Measurements from ENCODE around the gene BMS1. TPM values are rescaled to one million over a fixed set of nuclear protein-coding genes. Genes with fewer than 3 reads are reported as not detected.

Gene BMS1
- total RNA-seq, 2 donors from 2014 or later: 8.8 to 18.7 TPM

- TF ChIP-seq, protein P1, sequence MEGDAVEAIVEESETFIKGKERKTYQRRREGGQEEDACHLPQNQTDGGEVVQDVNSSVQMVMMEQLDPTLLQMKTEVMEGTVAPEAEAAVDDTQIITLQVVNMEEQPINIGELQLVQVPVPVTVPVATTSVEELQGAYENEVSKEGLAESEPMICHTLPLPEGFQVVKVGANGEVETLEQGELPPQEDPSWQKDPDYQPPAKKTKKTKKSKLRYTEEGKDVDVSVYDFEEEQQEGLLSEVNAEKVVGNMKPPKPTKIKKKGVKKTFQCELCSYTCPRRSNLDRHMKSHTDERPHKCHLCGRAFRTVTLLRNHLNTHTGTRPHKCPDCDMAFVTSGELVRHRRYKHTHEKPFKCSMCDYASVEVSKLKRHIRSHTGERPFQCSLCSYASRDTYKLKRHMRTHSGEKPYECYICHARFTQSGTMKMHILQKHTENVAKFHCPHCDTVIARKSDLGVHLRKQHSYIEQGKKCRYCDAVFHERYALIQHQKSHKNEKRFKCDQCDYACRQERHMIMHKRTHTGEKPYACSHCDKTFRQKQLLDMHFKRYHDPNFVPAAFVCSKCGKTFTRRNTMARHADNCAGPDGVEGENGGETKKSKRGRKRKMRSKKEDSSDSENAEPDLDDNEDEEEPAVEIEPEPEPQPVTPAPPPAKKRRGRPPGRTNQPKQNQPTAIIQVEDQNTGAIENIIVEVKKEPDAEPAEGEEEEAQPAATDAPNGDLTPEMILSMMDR (IDR thresholded peaks at IDR 0.05): no peak
- no peak for DNase-seq (ENCODE audit: low spot score)
Observed at GRCh38 chr10:42874713-42875387, 92.3 kb downstream of the BMS1 start.

DNA sequence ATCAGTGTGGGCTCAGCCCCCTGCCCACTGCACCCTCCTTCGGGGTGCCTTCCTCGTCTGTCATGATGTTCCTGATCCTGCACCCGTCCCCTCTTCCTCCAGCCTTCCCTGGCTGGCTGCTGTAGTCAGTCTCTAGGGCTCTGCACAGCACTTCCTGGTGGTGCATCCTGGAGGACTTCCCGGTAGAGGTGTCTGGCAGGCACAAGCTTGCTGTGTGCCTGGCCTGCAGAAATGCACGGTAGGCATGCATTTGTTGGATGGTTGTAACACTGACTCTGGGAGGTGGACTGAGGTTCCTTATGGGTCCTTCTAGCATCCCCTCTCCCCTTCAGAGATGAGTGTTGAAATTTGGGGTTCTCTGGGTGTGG lies 92.8 kb downstream of the BMS1 start:
- TF ChIP-seq, protein P1 (IDR thresholded peaks at IDR 0.05): no peak
- DNase-seq (ENCODE audit: low spot score): no peak
- no peak overlapping the region for H3K27ac ChIP-seq
- H3K27me3 ChIP-seq (replicated peaks; ENCODE audit: insufficient read depth): no peaks in the 10 kb centered on the region
- no peaks in the 10 kb centered on the region for H3K36me3 ChIP-seq
- no peak overlapping the region for H3K4me3 ChIP-seq
- no peaks in the 10 kb centered on the region for H3K4me1 ChIP-seq (ENCODE audit: control insufficient read depth in 1 of 2, low read depth in 2 of 2)
- ATAC-seq (ENCODE audit: insufficient number of reproducible peaks, low FRiP score, low read depth): no peak
- no peaks in the 10 kb centered on the region for H3K9me3 ChIP-seq

More at GRCh38 chr10:42874713-42875387, 92.3 kb downstream of the BMS1 start:
- no peak overlapping the region for H3K27ac ChIP-seq
- no peak for ATAC-seq (ENCODE audit: insufficient number of reproducible peaks, low FRiP score, low read depth)
- no peaks in the 10 kb centered on the region for H3K36me3 ChIP-seq
- H3K27me3 ChIP-seq (replicated peaks; ENCODE audit: insufficient read depth): no peaks in the 10 kb centered on the region
- H3K9me3 ChIP-seq: no peaks in the 10 kb centered on the region
- no peaks in the 10 kb centered on the region for H3K4me1 ChIP-seq (ENCODE audit: control insufficient read depth in 1 of 2, low read depth in 2 of 2)
- H3K4me3 ChIP-seq: no peak overlapping the region

DNA sequence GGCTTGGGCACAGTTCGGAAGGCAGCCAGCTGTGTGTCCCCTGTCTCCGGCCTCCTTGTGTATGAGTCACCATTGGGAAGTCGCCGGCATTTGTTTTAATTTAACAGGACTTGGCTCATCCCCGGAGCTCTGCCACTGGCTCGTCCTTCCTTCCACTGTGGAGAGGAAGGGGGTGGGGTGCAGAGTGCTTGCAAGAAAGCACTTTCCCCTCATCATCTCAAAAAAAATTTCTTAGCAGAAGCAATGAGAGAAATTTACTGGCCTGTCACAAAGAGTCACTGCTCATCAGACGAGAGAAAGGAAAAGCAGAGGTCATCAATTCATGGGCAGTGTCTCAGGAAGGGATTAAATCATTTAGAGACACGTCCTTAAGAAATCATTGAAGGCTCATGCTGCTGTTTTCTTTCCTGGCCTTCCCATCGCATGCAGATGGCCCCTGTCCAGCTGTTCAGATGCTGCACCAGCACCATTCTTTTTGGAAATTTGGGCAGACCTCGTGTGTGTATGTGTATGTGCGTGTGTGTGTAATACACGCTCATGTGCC lies 93.3 kb downstream of the BMS1 start:
- H3K27ac ChIP-seq: no peak overlapping the region
- no peaks in the 10 kb centered on the region for H3K9me3 ChIP-seq
- no peaks in the 10 kb centered on the region for H3K36me3 ChIP-seq
- no peak overlapping the region for H3K4me3 ChIP-seq
- H3K4me1 ChIP-seq (ENCODE audit: control insufficient read depth in 1 of 2, low read depth in 2 of 2): no peaks in the 10 kb centered on the region
- TF ChIP-seq, protein P1 (IDR thresholded peaks at IDR 0.05): no peak
- DNase-seq (ENCODE audit: low spot score): no peak
- ATAC-seq (ENCODE audit: insufficient number of reproducible peaks, low FRiP score, low read depth): no peak
- no peaks in the 10 kb centered on the region for H3K27me3 ChIP-seq (replicated peaks; ENCODE audit: insufficient read depth)

DNA sequence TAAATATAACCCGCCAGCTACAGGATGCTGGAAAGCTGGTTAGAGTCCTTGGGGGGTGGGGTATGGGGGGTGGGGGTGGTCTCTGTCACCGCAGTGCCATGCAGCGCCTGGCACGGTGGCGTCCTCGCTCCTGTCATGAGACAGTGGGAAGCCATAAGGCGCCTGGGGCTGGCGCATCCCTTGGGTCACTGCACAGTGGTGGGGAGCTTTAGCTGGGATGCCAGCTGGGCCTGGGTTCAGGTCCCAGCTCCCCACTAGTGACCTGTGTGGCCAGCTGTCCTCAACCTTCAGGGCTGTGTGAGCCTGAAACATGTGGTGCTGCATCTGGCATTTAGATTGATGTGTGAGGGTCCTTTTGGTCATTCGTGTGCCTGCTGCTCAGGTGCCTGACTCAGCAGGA lies 93.9 kb downstream of the BMS1 start:
- Histone ChIP-seq H3K36me3 (no peaks in the 10 kb centered on the region), H3K4me1 (ENCODE audit: control insufficient read depth in 1 of 2, low read depth in 2 of 2) (no peaks in the 10 kb centered on the region), H3K4me3 (no peak overlapping the region), H3K9me3 (no peaks in the 10 kb centered on the region), H3K27ac (no peak overlapping the region), H3K27me3 (replicated peaks; ENCODE audit: insufficient read depth) (no peaks in the 10 kb centered on the region)
- ATAC-seq (ENCODE audit: insufficient number of reproducible peaks, low FRiP score, low read depth) (no peak), DNase-seq (ENCODE audit: low spot score) (no peak)
- TF ChIP-seq, protein P1 (IDR thresholded peaks at IDR 0.05): no peak

DNA sequence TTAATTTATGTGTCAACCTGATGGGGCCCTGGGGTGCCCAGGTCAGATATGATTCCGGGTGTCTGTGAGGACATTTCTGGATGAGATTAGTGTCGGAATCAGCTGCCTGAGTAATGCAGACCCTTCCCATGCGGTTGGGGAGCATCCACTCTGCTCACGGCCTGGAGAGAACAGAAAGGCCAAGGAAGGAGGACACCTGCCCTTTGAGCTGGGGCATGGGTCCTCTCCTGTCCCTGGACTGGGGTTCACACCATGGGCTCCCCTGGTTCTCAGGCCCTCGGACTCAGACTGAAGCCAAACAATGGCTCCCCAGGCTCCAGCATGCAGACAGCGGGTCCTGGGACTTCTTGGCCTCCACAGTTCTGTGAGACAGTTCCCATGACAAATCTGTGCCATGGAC lies 94.3 kb downstream of the BMS1 start:
- no peak for DNase-seq (ENCODE audit: low spot score)
- no peak overlapping the region for H3K4me3 ChIP-seq
- H3K27me3 ChIP-seq (replicated peaks; ENCODE audit: insufficient read depth): no peaks in the 10 kb centered on the region
- no peak for ATAC-seq (ENCODE audit: insufficient number of reproducible peaks, low FRiP score, low read depth)
- H3K9me3 ChIP-seq: no peaks in the 10 kb centered on the region
- H3K4me1 ChIP-seq (ENCODE audit: control insufficient read depth in 1 of 2, low read depth in 2 of 2): no peaks in the 10 kb centered on the region
- TF ChIP-seq, protein P1 (IDR thresholded peaks at IDR 0.05): no peak
- H3K36me3 ChIP-seq: no peaks in the 10 kb centered on the region
- no peak overlapping the region for H3K27ac ChIP-seq

All from thoracic aorta (tissue), 2 donors.